Upper lobe of left lung (tissue), 6 donors: Measurements from ENCODE around the gene ABCC4. TPM values are rescaled to one million over a fixed set of nuclear protein-coding genes. Genes with fewer than 3 reads are reported as not detected.
"Not testable (repeated sequence)": the region's sequence is repeated elsewhere in the genome, so short reads cannot be mapped to it uniquely, and the experiment has no call there.

Experiments
- ATAC-seq, 2 donors: fragments of 200-7000 bp; cut with Tn5 transposase; one replicate each; pipeline ENCODE4 v1.9.1; 2022; ENCODE audit warnings: mild to moderate bottlenecking in 2 of 2, moderate library complexity in 2 of 2; ENCODE audit not compliant: low FRiP score in 2 of 2
- DNase-seq, 2 donors: peaks; one replicate each; pipeline ENCODE4 v3.0.0-alpha.2; 2019 to 2020
- H3K27ac ChIP-seq, 4 donors: fragments of 200-600 bp; sonication (generic); one replicate each; pipeline ENCODE4 v1.5.1; 2016 to 2019
- H3K27me3 ChIP-seq, 4 donors: fragments of 200-600 bp; sonication (generic); one replicate each; pipeline ENCODE4 v1.5.1; 2017 to 2019
- H3K36me3 ChIP-seq, 4 donors: fragments of 200-600 bp; sonication (generic); one replicate each; pipeline ENCODE4 v1.5.1; 2016 to 2019
- H3K4me1 ChIP-seq, 4 donors: fragments of 200-600 bp; sonication (generic); one replicate each; pipeline ENCODE4 v1.5.1; 2018 to 2019
- H3K4me3 ChIP-seq, 4 donors: fragments of 200-600 bp; sonication (generic); one replicate each; pipeline ENCODE4 v1.5.1; 2017 to 2019; ENCODE audit warnings: mild to moderate bottlenecking in 2 of 4, moderate library complexity in 1 of 4
- H3K9me3 ChIP-seq, 4 donors: fragments of 200-600 bp; sonication (generic); one replicate each; pipeline ENCODE4 v1.5.1; 2018 to 2019
- EP300 ChIP-seq, 4 donors: sonication (generic); formaldehyde crosslinking; IDR thresholded peaks; one replicate each; pipeline ENCODE4 v1.5.1; 2017; ENCODE audit warnings: antibody characterized with exemption in 4 of 4, control low read depth in 2 of 4
- POLR2A ChIP-seq, 4 donors: fragments of 450-650 bp; IDR thresholded peaks; one replicate each; pipeline ENCODE4 v1.5.1; 2016 to 2017; ENCODE audit warnings: antibody characterized with exemption in 4 of 4, mild to moderate bottlenecking in 2 of 4
- POLR2AphosphoS5 ChIP-seq, 2 donors: sonication (generic); formaldehyde crosslinking; IDR thresholded peaks; one replicate each; pipeline ENCODE4 v1.5.1; 2017; ENCODE audit warnings: antibody characterized with exemption in 2 of 2
- WGBS, 2 donors: methylation state at CpG; one replicate each; pipeline ENCODE4 v1.1.5; 2017 to 2018; 5-methylcytosine and 5-hydroxymethylcytosine counted together
- total RNA-seq, 6 donors: library from RNA; depleted of rRNA in 4 of 6; stranded (reverse); fragments of >200 nt in 4 of 6; gene quantifications; one replicate each; pipeline versions ENCODE4 v1.1.0 to v1.2.1, GENCODE V29; 2016 to 2021
- TF ChIP-seq, protein P1 (sequence below), 6 experiments: fragments of 450-650 bp in 4 of 6; fragments of 200-600 bp in 2 of 6; sonication (generic) in 2 of 6; IDR thresholded peaks; one replicate each; pipeline ENCODE4 v1.5.1; 2016 to 2019; ENCODE audit warnings: antibody characterized with exemption in 6 of 6
- donor health status: DM: no; HTN: no; CAD: no; lungs with moderate emphysema.
- donor health status: DM: no; HTN: yes; CAD: no; lungs with severe emphysema.

Gene ABCC4
- total RNA-seq, 6 donors from 2014 or later = 17.0 to 78.6 (median 31.9) TPM

GRCh38 chr13:95279016-95279415 lies 22.2 kb downstream of the ABCC4 start:
- peak overlapping the region in 2 of 4 donors; percentile 47 to 58 for H3K27ac ChIP-seq
- TF ChIP-seq EP300 (IDR thresholded peaks at IDR 0.05) = no peak
- TF ChIP-seq POLR2A (IDR thresholded peaks at IDR 0.05) = no peak
- no peak for TF ChIP-seq POLR2AphosphoS5 (IDR thresholded peaks at IDR 0.05)
- TF ChIP-seq, protein P1, sequence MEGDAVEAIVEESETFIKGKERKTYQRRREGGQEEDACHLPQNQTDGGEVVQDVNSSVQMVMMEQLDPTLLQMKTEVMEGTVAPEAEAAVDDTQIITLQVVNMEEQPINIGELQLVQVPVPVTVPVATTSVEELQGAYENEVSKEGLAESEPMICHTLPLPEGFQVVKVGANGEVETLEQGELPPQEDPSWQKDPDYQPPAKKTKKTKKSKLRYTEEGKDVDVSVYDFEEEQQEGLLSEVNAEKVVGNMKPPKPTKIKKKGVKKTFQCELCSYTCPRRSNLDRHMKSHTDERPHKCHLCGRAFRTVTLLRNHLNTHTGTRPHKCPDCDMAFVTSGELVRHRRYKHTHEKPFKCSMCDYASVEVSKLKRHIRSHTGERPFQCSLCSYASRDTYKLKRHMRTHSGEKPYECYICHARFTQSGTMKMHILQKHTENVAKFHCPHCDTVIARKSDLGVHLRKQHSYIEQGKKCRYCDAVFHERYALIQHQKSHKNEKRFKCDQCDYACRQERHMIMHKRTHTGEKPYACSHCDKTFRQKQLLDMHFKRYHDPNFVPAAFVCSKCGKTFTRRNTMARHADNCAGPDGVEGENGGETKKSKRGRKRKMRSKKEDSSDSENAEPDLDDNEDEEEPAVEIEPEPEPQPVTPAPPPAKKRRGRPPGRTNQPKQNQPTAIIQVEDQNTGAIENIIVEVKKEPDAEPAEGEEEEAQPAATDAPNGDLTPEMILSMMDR (IDR thresholded peaks at IDR 0.05) = no peak
- 84 to 92% methylated on average over 3 of the region's 3 CpGs for WGBS, 2 donors

DNA sequence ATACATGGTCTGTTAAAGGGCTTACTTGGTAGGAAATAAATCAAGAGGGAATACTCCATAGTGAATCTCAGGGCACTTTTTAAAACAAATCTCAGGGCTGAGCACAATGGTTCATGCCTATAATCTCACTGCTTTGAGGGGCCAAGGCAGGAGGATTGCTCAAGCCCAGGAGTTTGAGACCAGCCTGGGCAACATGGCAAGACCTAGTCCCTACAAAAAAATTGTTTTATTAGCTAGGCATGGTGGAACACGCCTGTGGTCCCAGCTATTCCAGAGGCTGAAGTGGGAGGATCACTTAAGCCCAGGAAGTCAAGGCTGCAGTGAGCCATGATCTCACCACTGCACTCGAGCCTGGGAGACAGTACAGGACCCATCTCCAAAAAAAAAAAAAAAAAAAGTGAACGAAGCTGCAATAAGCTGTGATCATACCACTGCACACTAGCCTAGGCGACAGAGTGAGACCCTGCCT lies 25.2 kb downstream of the ABCC4 start:
- peak overlapping the region; percentile 21 to 68 (median 50) for H3K27ac ChIP-seq
- H3K4me1 ChIP-seq = peaks cover 41 to 72% (median 46%) of the 10 kb centered on the region in 4 donors
- TF ChIP-seq EP300 (IDR thresholded peaks at IDR 0.05) (no peak), POLR2AphosphoS5 (IDR thresholded peaks at IDR 0.05) (no peak), POLR2A (IDR thresholded peaks at IDR 0.05) (no peak)
- TF ChIP-seq, protein P1 (IDR thresholded peaks at IDR 0.05) = no peak

More at GRCh38 chr13:95279016-95279415, 22.2 kb downstream of the ABCC4 start:
- Histone ChIP-seq H3K27me3 (no peaks in the 10 kb centered on the region), H3K4me3 (no peak overlapping the region), H3K9me3 (no peaks in the 10 kb centered on the region), H3K36me3 (no peaks in the 10 kb centered on the region), H3K4me1 (peaks cover 36 to 57% (median 38%) of the 10 kb centered on the region in 4 donors)
- ATAC-seq (no peak), DNase-seq (no peak)

DNA sequence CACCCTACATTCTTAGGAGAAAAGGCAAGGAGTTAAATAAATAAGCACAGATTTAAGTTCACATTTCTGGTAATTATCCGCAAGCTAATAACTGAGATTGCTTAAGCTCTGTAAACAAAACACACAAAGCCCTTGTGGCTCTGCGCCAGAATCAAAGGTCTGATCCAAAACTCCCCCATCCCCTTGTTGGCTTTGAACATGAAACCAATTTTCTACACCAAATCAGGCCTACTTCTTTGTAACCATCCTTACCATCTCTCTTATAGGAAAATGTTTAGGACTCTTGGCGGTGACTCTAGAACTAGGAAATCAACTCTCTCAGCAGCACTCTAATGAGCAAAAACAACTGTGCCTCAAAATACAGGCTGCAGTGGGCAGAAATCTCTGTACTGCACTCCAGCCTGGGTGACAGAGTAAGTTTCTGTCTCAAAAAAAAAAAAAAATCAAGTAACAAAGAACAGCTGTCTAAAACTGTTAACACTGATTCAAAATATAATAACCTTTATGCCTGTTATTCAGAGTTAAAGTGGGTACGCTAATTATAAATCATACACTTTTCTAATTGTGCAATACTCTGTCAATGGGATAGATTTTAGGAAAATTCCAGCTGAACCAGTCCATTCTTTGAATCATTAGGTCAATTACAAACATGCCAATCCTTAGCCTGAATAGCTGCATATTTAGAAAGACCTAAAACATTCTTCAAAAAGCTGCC lies 25.8 kb downstream of the ABCC4 start:
- TF ChIP-seq POLR2A (IDR thresholded peaks at IDR 0.05) (no peak), EP300 (IDR thresholded peaks at IDR 0.05) (no peak), POLR2AphosphoS5 (IDR thresholded peaks at IDR 0.05) (no peak)
- TF ChIP-seq, protein P1 (IDR thresholded peaks at IDR 0.05) = no peak
- Histone ChIP-seq H3K27me3 (no peaks in the 10 kb centered on the region), H3K4me1 (peaks cover 41 to 72% (median 46%) of the 10 kb centered on the region in 4 donors), H3K27ac (peak overlapping the region; percentile 21 to 68 (median 54)), H3K36me3 (no peaks in the 10 kb centered on the region), H3K9me3 (no peaks in the 10 kb centered on the region), H3K4me3 (no peak overlapping the region)
- DNase-seq (no peak), ATAC-seq (no peak)
- WGBS, 2 donors = 57 to 61% methylated on average over 4 of the region's 4 CpGs

More for the DNA sequence above, 25.2 kb downstream of the ABCC4 start:
- H3K27me3 ChIP-seq = no peaks in the 10 kb centered on the region
- no peaks in the 10 kb centered on the region for H3K9me3 ChIP-seq
- 80 to 90% methylated on average over 4 of the region's 4 CpGs for WGBS, 2 donors
- DNase-seq = no peak
- no peak overlapping the region for H3K4me3 ChIP-seq
- no peaks in the 10 kb centered on the region for H3K36me3 ChIP-seq
- ATAC-seq = no peak

GRCh38 chr13:95273592-95274132 lies 27.6 kb downstream of the ABCC4 start:
- Histone ChIP-seq H3K4me1 (peaks cover 38 to 78% (median 51%) of the 10 kb centered on the region in 4 donors), H3K27ac (peak overlapping the region in 3 of 4 donors; percentile 47 to 68 (median 61))
- H3K9me3 ChIP-seq, DNase-seq, H3K36me3 ChIP-seq, H3K27me3 ChIP-seq, ATAC-seq, H3K4me3 ChIP-seq: not testable (repeated sequence)
- WGBS, 2 donors = 68 to 87% methylated on average over 11 to 12 of the region's 12 CpGs

DNA sequence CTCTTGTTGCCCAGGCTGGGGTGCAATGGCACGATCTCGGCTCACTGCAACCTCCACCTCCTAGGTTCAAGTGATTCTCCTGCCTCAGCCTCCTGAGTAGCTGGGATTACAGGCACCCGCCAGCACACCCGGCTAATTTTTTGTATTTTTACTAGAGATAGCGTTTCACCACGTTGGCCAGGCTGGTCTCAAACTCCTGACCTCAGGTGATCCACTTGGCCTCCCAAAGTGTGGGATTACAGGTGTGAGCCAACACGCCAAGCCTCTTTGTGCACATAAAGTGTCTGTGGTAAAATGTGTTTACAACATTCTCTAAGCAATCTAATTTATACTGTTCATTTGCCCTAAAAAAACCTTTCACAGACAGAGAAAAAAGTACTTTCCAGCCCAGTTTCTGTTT lies 29.2 kb downstream of the ABCC4 start:
- DNase-seq, ATAC-seq, H3K4me3 ChIP-seq, H3K36me3 ChIP-seq, H3K9me3 ChIP-seq, H3K27me3 ChIP-seq: not testable (repeated sequence)
- Histone ChIP-seq H3K27ac (peak overlapping the region; percentile 46 to 74 (median 70)), H3K4me1 (peaks cover 42 to 88% (median 64%) of the 10 kb centered on the region in 4 donors)
- 75 to 80% methylated on average over 7 of the region's 7 CpGs for WGBS, 2 donors
